ENCODE measurements around the gene RSF1.

Gene RSF1

DNA sequence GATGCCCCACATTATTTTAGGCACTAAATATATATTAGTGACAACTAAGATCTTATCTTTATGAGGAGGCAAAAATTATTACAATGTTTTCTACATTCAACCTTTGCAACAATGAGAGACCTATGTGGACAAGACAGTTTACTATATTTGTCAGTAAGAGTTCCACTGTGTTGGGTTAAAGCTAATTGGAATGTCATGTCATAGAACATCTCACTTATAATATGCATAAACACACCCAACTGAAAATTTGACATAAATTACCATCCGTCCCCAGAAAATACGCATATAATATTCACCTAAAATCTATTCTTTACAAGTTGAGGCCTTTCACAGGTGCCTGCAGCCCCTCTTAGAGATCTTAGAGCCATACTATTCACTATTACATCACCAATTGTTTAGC is 84.0 kb downstream of the RSF1 start:
- no peak for DNase-seq

DNA sequence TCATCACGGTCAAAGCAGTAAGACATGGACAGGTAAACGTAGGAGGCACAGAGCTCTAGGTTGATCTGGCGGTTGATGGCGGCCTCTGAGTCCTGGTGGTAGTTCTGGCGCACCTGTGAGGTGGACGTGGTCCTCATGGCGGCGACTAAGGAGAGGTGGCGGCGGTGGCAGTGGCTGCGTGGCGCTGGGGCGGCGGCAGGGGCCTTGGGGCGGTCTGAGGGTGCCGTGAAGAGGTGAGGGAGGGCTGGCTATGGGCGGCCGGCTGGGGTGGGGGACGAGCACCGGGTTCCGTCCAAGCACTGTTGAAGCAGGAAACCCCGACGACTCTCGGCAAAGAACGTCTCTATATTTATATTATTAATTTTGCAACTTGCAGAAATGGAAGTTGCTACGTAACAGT is 85.6 kb downstream of the RSF1 start:
- DNase-seq: no peak

DNA sequence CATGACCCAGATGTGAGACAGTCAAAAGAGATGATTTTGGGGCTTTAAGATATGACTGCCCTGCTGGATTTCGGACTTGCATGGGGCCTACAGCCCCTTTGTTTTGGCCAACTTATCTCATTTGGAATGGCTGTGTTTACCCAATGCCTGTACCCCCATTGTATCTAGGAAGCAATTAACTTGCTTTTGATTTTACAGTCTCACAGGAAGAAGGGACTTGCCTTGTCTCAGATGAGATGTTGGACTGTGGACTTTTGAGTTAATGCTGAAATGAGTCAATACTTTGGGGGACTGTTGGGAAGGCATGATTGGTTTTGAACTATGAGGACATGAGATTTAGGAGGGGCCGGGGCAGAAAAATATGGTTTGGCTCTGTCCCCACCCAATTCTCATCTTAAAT is 88.4 kb downstream of the RSF1 start:
- no peak for DNase-seq

DNA sequence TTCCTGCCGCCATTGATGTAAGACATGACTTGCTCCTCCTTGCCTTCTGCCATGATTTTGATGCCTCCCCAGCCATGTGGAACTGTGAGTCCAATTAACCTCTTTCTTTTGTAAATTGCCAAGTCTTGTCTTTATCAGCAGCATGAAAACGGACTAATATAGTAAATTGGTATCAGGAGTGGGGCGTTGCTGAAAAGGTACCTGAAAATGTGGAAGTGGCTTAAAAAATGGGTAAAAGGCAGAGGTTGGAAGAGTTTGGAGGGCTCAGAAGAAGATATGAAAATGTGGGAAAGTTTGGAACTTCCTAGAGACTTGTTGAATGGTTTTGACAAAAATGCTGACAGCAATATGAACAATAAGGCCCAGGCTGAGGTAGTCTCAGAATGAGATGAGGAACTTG is 89.7 kb downstream of the RSF1 start:
- no peak for DNase-seq

DNA sequence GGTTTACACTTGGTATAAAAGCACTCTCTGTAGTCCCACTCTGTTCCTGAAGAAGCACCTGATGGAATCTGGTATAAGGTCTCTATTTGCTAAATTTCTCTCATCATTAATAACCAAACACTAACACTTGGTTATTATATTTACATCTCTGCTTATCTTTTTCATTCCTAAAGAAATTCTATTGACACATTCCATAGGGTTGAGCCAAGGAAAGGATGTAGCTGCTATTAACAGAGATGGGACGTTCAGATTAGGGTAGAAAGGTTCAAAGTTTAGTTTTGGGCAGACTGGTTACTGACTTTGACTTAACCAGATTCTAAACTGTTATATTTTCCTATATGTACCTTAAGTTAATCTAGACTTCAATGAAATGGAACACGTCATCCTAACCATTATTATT is 91.5 kb downstream of the RSF1 start:
- DNase-seq: no peak

DNA sequence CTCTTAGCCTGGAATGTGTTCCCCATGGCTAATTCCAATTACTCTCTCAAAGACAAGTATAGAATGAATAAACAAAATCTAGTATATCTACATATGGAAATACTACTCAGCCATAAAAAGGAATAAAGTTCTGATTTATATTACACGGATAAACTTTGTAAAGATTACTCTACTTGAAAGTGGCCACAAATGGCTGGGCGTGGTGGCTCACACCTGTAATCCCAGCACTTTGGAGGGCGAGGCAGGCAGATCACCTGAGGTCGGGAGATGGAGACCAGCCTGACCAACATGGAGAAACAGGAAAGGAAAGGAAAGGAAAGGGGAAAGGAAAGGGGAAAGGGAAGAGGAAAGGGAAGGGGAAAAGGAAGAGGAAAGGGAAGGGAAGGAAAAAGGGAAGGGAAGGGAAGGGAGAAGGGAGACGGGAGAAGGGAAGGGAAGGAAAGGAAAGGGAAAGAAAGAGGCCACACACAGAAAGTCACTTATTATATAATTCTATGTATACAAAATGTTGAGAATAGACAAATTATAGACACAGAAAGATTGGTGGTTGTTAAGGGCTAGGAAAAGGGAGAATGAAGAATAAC is 92.2 kb downstream of the RSF1 start:
- DNase-seq: no peak

DNA sequence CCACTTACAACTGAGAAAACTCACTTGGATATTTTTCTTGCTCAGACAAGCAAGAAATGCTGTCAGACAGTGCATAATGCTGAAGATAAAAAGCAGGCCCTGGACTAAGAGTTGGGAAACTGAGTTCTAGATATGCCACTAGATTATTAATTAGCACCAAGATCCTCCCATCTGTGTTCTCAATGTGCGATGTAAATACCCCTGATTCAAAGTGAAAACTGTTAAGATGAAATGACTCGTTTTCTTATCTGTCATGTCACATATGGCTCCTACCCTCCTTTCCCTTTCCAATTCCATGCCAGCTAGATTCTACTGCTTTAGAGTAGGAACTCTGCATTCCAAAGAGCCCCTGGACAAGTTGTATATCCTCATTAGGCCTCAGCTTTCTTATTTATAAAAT is 94.0 kb downstream of the RSF1 start:
- DNase-seq: no peak

- no peak for DNase-seq
Observed at GRCh38 chr11:77725433-77725832, 95.1 kb downstream of the RSF1 start.

DNA sequence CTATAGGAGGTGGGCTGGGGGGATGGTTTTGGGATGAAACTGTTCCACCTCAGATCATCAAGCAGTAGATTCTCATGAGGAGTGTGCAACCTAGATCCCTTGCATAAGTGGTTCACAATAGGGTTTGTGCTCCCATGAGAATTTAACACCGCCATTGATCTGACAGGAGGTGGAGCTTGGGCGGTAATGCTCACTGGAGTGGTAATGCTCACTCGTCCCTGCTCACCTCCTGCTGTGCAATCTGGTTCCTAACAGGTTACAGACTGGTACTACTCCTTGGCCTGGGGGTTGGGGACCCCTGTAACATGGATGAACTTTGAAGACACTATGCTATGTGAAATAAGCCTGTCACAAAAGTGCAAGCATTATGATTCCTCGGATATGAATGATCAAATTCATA is 95.9 kb downstream of the RSF1 start:
- DNase-seq: no peak

GRCh38 chr11:77723024-77723423 is 97.5 kb downstream of the RSF1 start:
- no peak for DNase-seq

- DNase-seq: no peak
Observed at GRCh38 chr11:77710358-77710757, 110.2 kb downstream of the RSF1 start.

DNA sequence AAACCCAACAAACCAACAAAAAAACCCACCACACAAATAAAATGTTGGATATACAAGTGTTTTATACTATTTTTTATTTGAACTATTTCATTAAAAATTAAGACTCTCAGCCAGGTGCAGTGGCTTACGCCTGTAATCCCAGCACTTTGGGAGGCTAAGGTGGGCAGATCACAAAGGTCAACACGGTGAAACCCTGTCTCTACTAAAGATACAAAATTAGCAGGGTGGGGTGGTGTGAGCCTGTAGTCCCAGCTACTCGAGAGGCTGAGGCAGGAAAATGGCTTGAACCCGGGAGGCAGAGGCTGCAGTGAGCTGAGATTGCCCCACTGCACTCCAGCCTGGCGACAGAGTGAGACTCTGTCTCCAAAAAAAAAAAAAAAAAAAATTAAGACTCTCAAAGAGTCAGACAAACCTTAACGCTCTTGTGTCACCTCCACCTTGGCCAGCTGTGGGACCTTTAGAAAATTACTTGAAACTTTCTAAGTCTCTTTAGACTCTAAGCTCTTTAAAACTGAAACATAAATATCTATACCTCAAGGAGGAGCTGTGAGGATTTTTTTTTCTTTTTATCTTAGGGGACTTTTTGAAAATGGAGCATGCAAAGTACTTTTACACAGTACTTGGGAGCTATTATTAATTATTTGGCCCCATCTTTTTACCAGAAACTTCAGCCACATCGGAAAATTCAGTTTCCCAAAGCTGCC is 114.5 kb downstream of the RSF1 start:
- no peak for DNase-seq

DNA sequence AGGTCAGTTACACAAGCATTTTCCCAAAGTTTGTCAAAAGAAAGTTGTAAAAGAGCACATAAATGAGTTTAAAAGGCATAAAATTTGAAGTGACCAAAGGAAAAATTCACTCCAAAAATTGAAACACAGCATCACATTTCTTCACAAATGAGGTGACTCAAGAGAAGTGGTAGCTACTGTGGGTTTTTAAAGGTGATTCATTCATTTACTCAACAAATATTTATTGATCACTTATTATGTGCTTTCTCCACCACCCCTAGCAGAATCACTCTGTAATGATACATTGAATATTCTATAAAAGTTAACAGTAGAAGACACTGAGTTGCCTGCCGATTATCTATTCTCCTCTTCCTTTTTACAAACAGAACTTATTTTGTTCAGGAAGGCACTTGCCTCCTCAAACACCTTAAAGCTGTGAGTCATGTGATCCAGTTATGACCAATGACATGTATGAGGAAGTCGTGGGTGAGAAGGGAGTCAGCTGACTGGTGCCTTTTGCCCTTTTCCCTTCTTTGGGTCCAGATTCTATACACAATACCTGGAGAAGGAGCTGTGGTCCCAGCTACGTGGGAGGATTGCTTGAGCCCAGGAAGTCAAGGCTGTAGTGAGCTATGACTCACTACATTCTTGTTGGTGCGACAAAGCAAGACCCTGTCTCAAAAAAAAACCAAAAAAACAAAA is 115.2 kb downstream of the RSF1 start:
- no peak for DNase-seq

DNA sequence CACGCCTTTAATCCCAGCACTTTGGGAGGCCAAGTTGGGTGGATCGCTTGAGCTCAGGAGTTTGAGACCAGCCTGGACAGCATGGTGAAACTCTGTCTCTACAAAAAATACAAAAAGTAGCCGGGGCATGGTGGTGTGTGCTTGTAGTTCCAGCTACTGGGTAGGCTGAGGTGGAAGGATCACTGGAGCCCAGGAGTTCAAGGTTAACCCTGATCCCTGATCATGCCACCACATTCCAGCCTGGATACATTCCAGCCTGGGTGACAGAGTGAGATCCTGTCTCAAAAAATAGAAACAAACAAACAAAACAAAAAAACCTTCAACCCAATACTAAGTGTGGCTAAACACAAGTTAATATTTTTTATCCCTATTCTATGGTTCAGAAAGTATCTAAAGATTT is 116.5 kb downstream of the RSF1 start:
- DNase-seq: no peak

DNA sequence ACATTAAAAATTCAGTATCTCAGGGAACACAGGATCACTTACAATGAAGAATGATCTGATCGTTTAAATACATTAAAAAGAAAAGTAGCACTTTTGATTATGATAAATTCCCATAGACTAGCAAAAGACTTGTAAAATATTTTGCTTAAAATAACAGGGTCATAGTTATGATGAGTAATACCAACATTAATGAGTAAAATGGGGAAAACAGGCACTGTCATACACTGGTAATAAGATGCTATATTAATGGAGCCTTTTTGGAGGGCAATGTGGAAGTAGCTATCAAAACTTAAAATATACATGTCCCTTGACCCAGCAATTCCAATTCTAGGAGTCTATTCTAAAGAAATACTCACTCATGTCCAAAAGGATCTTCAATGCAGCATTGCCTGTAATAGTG is 121.1 kb downstream of the RSF1 start:
- no peak for DNase-seq

GRCh38 chr11:77698896-77699295 is 121.6 kb downstream of the RSF1 start:
- no peak for DNase-seq

- DNase-seq: no peak
Observed at GRCh38 chr11:77697865-77698264, 122.7 kb downstream of the RSF1 start.

DNA sequence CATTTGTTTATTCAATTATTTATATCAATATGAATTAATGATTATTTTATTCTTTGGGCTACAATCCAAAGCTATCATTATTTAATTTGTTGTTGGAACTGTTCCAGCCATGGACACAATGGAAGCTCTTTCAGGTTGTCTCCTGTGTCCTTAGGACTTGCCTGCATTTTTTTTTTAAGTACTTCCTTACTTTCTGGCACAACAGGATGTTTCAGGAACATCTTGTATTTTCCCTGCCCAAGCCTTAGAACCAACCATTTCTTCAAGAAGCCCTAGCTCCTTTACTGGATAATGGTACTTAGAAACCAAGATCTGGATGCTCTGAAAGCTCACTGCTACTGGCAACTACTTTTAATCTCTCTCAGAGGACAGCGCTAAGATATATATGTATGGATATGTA is 125.1 kb downstream of the RSF1 start:
- no peak for DNase-seq

GRCh38 chr11:77690649-77691048 is 129.9 kb downstream of the RSF1 start:
- no peak for DNase-seq

DNA sequence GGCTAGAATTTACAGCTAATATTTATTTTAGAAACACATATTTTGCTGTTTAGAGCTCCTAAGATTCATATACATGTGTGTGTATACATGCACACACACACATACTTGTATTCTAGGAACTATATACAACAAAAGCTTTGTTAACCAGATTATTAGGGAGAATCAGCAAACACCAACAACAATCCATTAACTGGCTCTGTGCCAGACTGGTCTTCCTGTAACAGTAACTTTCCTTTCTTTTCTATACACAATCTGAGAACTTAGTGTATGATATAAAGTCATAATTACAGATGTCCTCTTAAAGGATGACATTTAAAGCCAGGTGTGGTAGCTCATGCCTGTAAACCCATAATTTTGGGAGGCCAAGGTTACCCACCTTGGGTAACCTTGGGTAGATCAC is 133.4 kb downstream of the RSF1 start:
- DNase-seq: no peak

GRCh38 chr11:77677138-77677537 is 143.4 kb downstream of the RSF1 start:
- no peak for DNase-seq

- DNase-seq: no peak
Observed at GRCh38 chr11:77672264-77672663, 148.3 kb downstream of the RSF1 start.

GRCh38 chr11:77669848-77670511 is 150.5 kb downstream of the RSF1 start:
- DNase-seq: no peak

- DNase-seq: no peak
Observed at GRCh38 chr11:77668760-77669159, 151.8 kb downstream of the RSF1 start.
